ENCODE data around the gene COL16A1. TPM values are rescaled to one million over a fixed set of nuclear protein-coding genes. Genes with fewer than 3 reads are reported as not detected.

Gene COL16A1
- total RNA-seq, 1 donor from 2014 or later: not detected

GRCh38 chr1:31744165-31744888, 40.5 kb upstream of the COL16A1 start:
- Mint-ChIP-seq H3K27me3 (ENCODE audit: low read depth) (no peaks in the 10 kb centered on the region), H3K36me3 (ENCODE audit: low read depth) (no peaks in the 10 kb centered on the region), H3K27ac (no peak overlapping the region), H3K4me1 (ENCODE audit: low read depth) (peaks cover 14% of the 10 kb centered on the region), H3K4me3 (ENCODE audit: low read depth) (no peak overlapping the region), H3K9me3 (no peaks in the 10 kb centered on the region)
- DNase-seq (ENCODE audit: low spot score): no peak
- intact Hi-C loops (cut with micrococcal nuclease): loop anchor here (2.0 kb wide), 1 partner anchor 80 kb away; no protein-coding TSS in a partner anchor

DNA sequence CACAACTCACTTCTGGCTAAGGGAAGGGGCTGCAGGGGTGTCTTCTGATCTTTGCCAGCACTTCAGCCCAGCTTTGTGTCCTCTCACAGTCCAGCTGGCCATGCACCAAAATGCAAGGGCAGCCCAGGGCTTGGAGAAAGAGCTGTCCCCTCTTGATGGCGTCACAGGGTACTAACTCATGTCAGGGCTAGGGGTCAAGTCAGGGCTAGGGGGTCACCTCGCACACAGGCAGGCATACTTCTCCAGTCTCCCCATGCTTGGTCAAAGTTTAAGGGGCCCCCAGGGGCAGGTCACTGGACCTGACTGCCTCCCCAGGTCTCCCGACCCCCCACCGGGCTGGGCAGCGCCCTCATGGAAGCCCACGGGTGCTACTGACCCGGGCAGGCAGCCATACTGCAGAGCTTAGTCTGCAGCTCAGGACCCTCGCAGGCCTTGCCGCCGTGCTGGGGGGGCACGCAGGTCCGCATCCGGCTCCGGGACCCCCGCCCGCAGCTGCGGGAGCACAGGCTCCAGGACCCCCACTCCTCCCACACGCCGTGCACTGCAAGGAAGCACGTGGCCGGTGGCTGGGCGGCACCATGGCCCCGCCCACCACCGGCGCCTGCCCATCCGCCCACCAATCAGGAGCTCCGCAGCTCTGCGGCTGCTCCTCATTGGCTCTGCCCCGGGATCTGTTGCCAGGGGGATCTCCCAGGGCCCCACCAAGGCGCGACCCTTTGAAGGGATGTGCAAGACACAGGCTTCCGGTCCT, 38.8 kb upstream of the COL16A1 start:
- Mint-ChIP-seq H3K27ac (no peak overlapping the region), H3K9me3 (no peaks in the 10 kb centered on the region), H3K4me3 (ENCODE audit: low read depth) (no peak overlapping the region), H3K4me1 (ENCODE audit: low read depth) (peaks cover 14% of the 10 kb centered on the region), H3K36me3 (ENCODE audit: low read depth) (no peaks in the 10 kb centered on the region), H3K27me3 (ENCODE audit: low read depth) (no peaks in the 10 kb centered on the region)
- no peak for DNase-seq (ENCODE audit: low spot score)
- intact Hi-C loops (cut with micrococcal nuclease): no loop called here

- H3K36me3 Mint-ChIP-seq (ENCODE audit: low read depth): no peaks in the 10 kb centered on the region
- H3K27me3 Mint-ChIP-seq (ENCODE audit: low read depth): no peaks in the 10 kb centered on the region
- no peaks in the 10 kb centered on the region for H3K9me3 Mint-ChIP-seq
- peaks cover 5% of the 10 kb centered on the region for H3K4me1 Mint-ChIP-seq (ENCODE audit: low read depth)
- H3K4me3 Mint-ChIP-seq (ENCODE audit: low read depth): no peak overlapping the region
- no peak overlapping the region for H3K27ac Mint-ChIP-seq
- peak; percentile 53 for DNase-seq (ENCODE audit: low spot score)
- intact Hi-C loops (cut with micrococcal nuclease): no loop called here
These were observed 35.5 kb upstream of the COL16A1 start for GRCh38 chr1:31739346-31739745.

GRCh38 chr1:31736675-31737074, 32.9 kb upstream of the COL16A1 start:
- H3K9me3 Mint-ChIP-seq: no peaks in the 10 kb centered on the region
- H3K27me3 Mint-ChIP-seq (ENCODE audit: low read depth): no peaks in the 10 kb centered on the region
- H3K36me3 Mint-ChIP-seq (ENCODE audit: low read depth): no peaks in the 10 kb centered on the region
- H3K4me1 Mint-ChIP-seq (ENCODE audit: low read depth): peaks cover 5% of the 10 kb centered on the region
- intact Hi-C loops (cut with micrococcal nuclease): no loop called here
- H3K27ac Mint-ChIP-seq: no peak overlapping the region
- H3K4me3 Mint-ChIP-seq (ENCODE audit: low read depth): no peak overlapping the region
- DNase-seq (ENCODE audit: low spot score): no peak

- Mint-ChIP-seq H3K9me3 (no peaks in the 10 kb centered on the region), H3K27ac (no peak overlapping the region), H3K4me3 (ENCODE audit: low read depth) (no peak overlapping the region), H3K27me3 (ENCODE audit: low read depth) (no peaks in the 10 kb centered on the region), H3K36me3 (ENCODE audit: low read depth) (no peaks in the 10 kb centered on the region), H3K4me1 (ENCODE audit: low read depth) (peaks cover 5% of the 10 kb centered on the region)
- no peak for DNase-seq (ENCODE audit: low spot score)
- intact Hi-C loops (cut with micrococcal nuclease): no loop called here
These were observed 31.8 kb upstream of the COL16A1 start for GRCh38 chr1:31735571-31735970.

DNA sequence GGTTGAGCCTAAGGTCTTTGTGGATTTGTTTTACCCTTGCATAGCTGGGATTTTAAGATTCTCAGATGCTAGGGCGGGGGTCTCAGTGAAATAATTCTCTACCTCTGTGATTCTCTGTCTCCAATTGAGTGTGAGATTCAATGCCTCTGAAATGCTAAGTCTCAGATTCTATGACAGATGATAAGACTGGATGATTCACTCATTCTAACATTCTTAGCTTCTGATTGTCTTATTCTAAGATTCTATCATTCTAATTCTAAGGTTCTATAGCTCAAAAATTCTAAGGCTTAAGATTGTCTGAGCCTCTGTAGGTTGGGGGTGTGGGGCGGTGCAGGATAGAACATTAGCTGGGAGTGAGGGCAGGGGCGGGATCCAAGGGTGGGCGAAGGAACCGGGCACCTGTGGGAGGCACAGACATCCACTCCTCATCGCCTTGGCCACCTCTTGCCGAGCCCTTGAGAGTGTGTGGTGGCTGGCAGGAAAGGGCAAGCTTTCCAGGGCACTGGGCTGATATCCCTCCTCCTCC, 30.8 kb upstream of the COL16A1 start:
- no peaks in the 10 kb centered on the region for H3K9me3 Mint-ChIP-seq
- peaks cover 3% of the 10 kb centered on the region for H3K4me1 Mint-ChIP-seq (ENCODE audit: low read depth)
- intact Hi-C loops (cut with micrococcal nuclease): no loop called here
- no peak overlapping the region for H3K27ac Mint-ChIP-seq
- H3K4me3 Mint-ChIP-seq (ENCODE audit: low read depth): no peak overlapping the region
- H3K36me3 Mint-ChIP-seq (ENCODE audit: low read depth): no peaks in the 10 kb centered on the region
- H3K27me3 Mint-ChIP-seq (ENCODE audit: low read depth): no peaks in the 10 kb centered on the region
- no peak for DNase-seq (ENCODE audit: low spot score)

DNA sequence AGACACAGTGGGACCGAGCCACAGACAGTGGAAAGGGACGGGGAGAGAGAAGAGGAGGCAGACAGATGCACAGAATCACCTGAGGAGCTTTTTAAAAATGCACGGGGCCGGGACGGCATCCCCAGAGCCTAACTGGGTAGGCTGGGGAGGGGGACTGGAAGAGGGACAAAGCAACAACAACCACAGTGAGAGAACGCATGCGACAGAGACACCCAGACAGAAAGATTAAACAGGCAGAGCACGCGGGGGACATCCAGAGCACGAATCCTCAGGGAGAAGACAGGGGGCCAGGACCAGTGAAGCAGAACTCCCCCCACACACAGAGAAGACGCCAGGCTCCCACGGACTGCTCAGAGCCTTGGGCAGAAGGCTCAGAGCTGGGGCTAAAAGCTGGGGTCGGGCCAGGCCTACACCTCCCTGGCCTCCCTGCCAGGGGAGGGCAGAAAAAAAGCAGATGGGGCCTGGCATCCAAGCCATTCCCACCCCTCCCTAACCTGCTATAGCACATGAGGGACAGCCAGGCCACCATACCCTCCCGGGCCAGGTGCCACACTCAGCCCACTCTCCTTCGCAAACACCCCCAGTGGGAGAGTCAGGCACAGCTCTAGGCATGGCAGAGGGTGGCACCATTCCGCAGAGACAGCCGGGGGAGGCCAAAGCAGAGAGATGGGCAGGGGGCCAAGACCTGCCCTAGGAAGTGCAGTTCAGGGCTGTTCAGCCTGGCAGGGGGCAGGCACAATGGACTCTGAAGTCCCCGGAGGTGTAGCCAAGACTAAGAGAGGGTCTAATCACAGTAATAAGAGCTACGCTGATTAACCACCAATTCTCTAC, 29.8 kb upstream of the COL16A1 start:
- intact Hi-C loops (cut with micrococcal nuclease): no loop called here
- no peak for DNase-seq (ENCODE audit: low spot score)
- Mint-ChIP-seq H3K27ac (no peak overlapping the region), H3K4me1 (ENCODE audit: low read depth) (no peaks in the 10 kb centered on the region), H3K9me3 (no peaks in the 10 kb centered on the region), H3K4me3 (ENCODE audit: low read depth) (no peak overlapping the region), H3K27me3 (ENCODE audit: low read depth) (no peaks in the 10 kb centered on the region), H3K36me3 (ENCODE audit: low read depth) (no peaks in the 10 kb centered on the region)

DNA sequence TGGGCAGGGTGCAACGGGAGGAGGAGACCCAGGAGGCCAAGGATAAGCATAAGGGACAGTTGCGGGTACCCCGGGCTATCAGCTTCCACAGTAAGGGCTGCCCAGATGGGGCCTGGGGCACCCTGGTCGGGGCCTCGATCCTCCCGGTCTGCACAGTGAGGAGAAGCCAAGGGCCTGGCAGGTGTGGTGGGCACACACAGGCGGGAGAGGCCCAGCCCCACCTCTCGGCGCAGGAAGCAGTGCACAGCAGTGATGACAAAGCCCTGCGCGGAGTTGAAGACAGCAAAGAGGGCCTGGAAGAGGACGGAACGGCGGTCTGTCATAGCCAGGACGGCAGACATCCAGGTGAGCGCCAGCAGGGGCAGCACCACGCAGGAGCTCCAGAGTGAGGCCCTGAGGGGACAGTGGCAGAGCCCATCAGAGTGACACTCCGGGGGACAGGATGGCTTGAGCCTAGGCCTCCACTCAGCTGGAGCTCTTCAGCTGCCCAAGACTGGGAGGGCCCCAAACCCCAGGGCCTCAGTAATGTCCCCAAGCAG, 29.0 kb upstream of the COL16A1 start:
- H3K27me3 Mint-ChIP-seq (ENCODE audit: low read depth): no peaks in the 10 kb centered on the region
- H3K9me3 Mint-ChIP-seq: no peaks in the 10 kb centered on the region
- no peak overlapping the region for H3K4me3 Mint-ChIP-seq (ENCODE audit: low read depth)
- no peaks in the 10 kb centered on the region for H3K36me3 Mint-ChIP-seq (ENCODE audit: low read depth)
- intact Hi-C loops (cut with micrococcal nuclease): no loop called here
- no peaks in the 10 kb centered on the region for H3K4me1 Mint-ChIP-seq (ENCODE audit: low read depth)
- no peak for DNase-seq (ENCODE audit: low spot score)
- no peak overlapping the region for H3K27ac Mint-ChIP-seq

DNA sequence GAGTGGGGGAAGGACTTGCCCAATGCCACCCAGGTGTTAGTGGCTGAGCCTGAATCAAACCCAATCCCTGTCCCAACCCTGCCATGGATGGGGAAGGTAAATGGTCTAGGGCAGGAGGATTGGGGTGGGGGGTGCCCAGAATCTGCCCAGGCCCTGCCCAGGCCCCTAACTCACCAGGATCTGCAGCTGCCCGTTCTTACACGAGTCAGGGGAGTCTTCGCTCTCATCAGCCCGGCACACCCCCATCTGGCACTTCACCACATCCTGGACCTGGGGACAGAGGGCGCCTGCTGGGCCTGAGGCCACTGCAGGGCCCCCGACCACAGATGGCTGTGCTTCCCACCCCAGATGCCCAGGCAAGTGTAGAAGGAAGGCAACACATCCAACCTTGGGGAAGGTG, 28.5 kb upstream of the COL16A1 start:
- H3K36me3 Mint-ChIP-seq (ENCODE audit: low read depth): no peaks in the 10 kb centered on the region

GRCh38 chr1:31731049-31731565, 27.3 kb upstream of the COL16A1 start:
- H3K9me3 Mint-ChIP-seq: no peaks in the 10 kb centered on the region
- no peaks in the 10 kb centered on the region for H3K36me3 Mint-ChIP-seq (ENCODE audit: low read depth)
- no peak overlapping the region for H3K4me3 Mint-ChIP-seq (ENCODE audit: low read depth)
- intact Hi-C loops (cut with micrococcal nuclease): no loop called here
- DNase-seq (ENCODE audit: low spot score): no peak
- no peak overlapping the region for H3K27ac Mint-ChIP-seq
- H3K4me1 Mint-ChIP-seq (ENCODE audit: low read depth): no peaks in the 10 kb centered on the region
- H3K27me3 Mint-ChIP-seq (ENCODE audit: low read depth): no peaks in the 10 kb centered on the region

More for the DNA sequence above, 28.5 kb upstream of the COL16A1 start:
- no peak overlapping the region for H3K27ac Mint-ChIP-seq
- no peak overlapping the region for H3K4me3 Mint-ChIP-seq (ENCODE audit: low read depth)
- no peaks in the 10 kb centered on the region for H3K9me3 Mint-ChIP-seq
- intact Hi-C loops (cut with micrococcal nuclease): no loop called here
- H3K27me3 Mint-ChIP-seq (ENCODE audit: low read depth): no peaks in the 10 kb centered on the region
- DNase-seq (ENCODE audit: low spot score): no peak
- H3K4me1 Mint-ChIP-seq (ENCODE audit: low read depth): no peaks in the 10 kb centered on the region

DNA sequence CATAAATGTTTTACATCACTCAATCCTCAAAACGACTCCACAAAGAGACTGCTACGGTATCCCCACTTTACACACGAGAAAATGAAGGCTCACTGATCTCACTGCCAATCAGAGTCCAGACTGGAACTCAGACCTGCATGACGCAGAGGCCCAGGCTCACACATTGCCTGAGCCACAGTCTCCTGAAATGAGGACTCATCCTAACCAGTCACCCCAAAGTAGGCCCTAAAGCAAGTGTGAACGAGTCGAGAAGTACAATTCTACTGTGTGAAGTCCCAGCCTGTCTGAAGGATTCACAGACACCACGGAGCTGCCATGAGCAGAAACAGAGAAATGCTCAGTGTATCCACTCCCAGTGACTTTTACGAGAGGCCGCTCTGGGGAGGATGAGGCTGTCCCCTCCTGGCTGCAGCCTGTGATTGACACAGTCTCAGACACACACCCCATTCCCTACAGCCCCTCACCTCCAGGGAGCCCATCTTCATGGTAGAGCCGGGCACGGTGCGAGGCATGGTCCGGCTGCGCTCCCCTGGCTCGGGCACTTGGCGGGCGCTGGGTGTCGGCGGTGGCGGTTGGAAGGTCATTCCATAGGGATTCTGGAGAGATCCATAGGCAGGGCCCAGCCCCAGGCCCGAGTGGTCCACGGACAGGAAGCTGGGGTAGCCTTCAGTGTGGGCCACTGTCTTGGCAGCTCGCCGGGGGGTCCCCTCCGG, 26.7 kb upstream of the COL16A1 start:
- H3K27ac Mint-ChIP-seq: no peak overlapping the region
- H3K27me3 Mint-ChIP-seq (ENCODE audit: low read depth): no peaks in the 10 kb centered on the region
- H3K9me3 Mint-ChIP-seq: no peaks in the 10 kb centered on the region
- no peaks in the 10 kb centered on the region for H3K36me3 Mint-ChIP-seq (ENCODE audit: low read depth)
- intact Hi-C loops (cut with micrococcal nuclease): no loop called here
- H3K4me3 Mint-ChIP-seq (ENCODE audit: low read depth): no peak overlapping the region
- DNase-seq (ENCODE audit: low spot score): no peak
- no peaks in the 10 kb centered on the region for H3K4me1 Mint-ChIP-seq (ENCODE audit: low read depth)

DNA sequence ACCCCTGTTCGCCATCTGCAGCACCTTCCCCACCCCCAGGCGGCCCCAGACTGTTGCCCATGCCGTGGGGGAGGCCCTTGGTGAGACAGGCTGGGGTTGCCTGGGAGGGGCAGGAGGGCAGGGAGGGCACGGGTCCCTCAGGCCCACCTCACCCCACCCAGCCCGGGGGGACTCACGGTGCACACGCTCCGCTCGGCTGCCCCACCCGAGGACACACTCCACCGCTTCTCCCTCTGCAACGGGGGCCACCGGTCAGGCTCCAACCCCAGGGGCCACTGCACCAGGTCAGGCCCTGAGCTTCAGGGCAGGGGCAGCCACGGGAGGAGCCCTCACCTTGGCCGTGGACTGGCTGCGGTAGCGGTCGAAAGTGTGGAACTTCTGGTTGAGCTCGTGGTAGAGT, 24.0 kb upstream of the COL16A1 start:
- H3K27ac Mint-ChIP-seq: no peak overlapping the region
- no peak for DNase-seq (ENCODE audit: low spot score)
- no peak overlapping the region for H3K4me3 Mint-ChIP-seq (ENCODE audit: low read depth)
- no peaks in the 10 kb centered on the region for H3K4me1 Mint-ChIP-seq (ENCODE audit: low read depth)
- intact Hi-C loops (cut with micrococcal nuclease): no loop called here
- H3K27me3 Mint-ChIP-seq (ENCODE audit: low read depth): no peaks in the 10 kb centered on the region
- H3K36me3 Mint-ChIP-seq (ENCODE audit: low read depth): no peaks in the 10 kb centered on the region
- H3K9me3 Mint-ChIP-seq: no peaks in the 10 kb centered on the region
